K562 (cell line): ENCODE data around the gene MICOS13. TPM values are rescaled to one million over a fixed set of nuclear protein-coding genes. Genes with fewer than 3 reads are reported as not detected.

Experiments used
- ARID4B ChIP-seq: sonication (generic); formaldehyde crosslinking; IDR thresholded peaks from 2 replicates; pipeline ENCODE4 v1.8.0; 2022; ENCODE audit warnings: mild to moderate bottlenecking, missing genetic modification reagents
- ATF1 ChIP-seq, 2 experiments: fragments of 450-650 bp in 1 of 2; IDR thresholded peaks; 2 replicates each; pipeline ENCODE4 v1.6.1; 2016; ENCODE audit warnings: missing compliant biosample characterization in 1 of 2, missing genetic modification characterization in 1 of 2
- GTF3C2 ChIP-seq: IDR thresholded peaks from 3 replicates; pipeline ENCODE4 v1.6.1; 2011; ENCODE audit warnings: borderline replicate concordance, mild to moderate bottlenecking, moderate library complexity; ENCODE audit not compliant: insufficient read length; ENCODE audit errors: extremely low read depth
- HDGF ChIP-seq: fragments of 450-650 bp; IDR thresholded peaks from 2 replicates; pipeline ENCODE4 v1.6.1; 2016
- L3MBTL2 ChIP-seq: fragments of 450-650 bp; IDR thresholded peaks from 2 replicates; pipeline ENCODE4 v1.6.1; 2016; ENCODE audit warnings: mild to moderate bottlenecking, moderate library complexity
- NRF1 ChIP-seq, 2 experiments: fragments of 450-650 bp; IDR thresholded peaks in 1 of 2; conservative IDR thresholded peaks in 1 of 2; 2 replicates each; pipeline ENCODE4 v1.6.1; 2014; ENCODE audit warnings: mild to moderate bottlenecking in 2 of 2
- POLR2A ChIP-seq: fragments of 450-650 bp; conservative IDR thresholded peaks from 2 replicates; pipeline ENCODE4 v1.6.1; 2016
- POLR2G ChIP-seq: fragments of 200-400 bp; formaldehyde crosslinking; IDR thresholded peaks from 2 replicates; pipeline ENCODE4 v1.6.1; 2017; ENCODE audit warnings: low read depth, mild to moderate bottlenecking, antibody characterized with exemption, low read length, moderate library complexity
- RB1 ChIP-seq: fragments of 450-650 bp; IDR thresholded peaks from 2 replicates; pipeline ENCODE4 v1.6.1; 2017; ENCODE audit warnings: low read depth, mild to moderate bottlenecking
- STAG1 ChIP-seq: sonication (generic); formaldehyde crosslinking; IDR thresholded peaks from 2 replicates; pipeline ENCODE4 v1.5.0; 2020; ENCODE audit warnings: missing genetic modification reagents, borderline replicate concordance
- polyA plus RNA-seq, 8 experiments: library from polyadenylated mRNA; depleted of rRNA in 4 of 8; stranded (reverse) in 5 of 8; unstranded in 3 of 8; fragments of >200 nt; fragmentation: Nextera tagmentation in 2 of 8; fragmentation: Illumina TruSeq in 1 of 8; extraction: Ambion mirVana in 2 of 8; extraction: Trizol in 1 of 8; gene quantifications; 2 replicates each; pipeline versions ENCODE4 v1.2.1 to v1.2.3, GENCODE V29; 2011 to 2014; ENCODE audit warnings: inconsistent platforms in 1 of 8, missing spikeins in 1 of 8
- total RNA-seq, 7 experiments: library from RNA; depleted of rRNA in 6 of 7; stranded (reverse); fragments of >200 nt in 6 of 7; fragmentation: Illumina TruSeq in 2 of 7; extraction: Trizol in 2 of 7; gene quantifications; 2 replicates each; pipeline versions ENCODE4 v1.2.1 to v1.2.3, GENCODE V29; 2011 to 2021; ENCODE audit warnings: low replicate concordance in 1 of 7
- TF ChIP-seq, protein P1 (sequence below): sonication (generic); formaldehyde crosslinking; IDR thresholded peaks from 2 replicates; pipeline ENCODE4 v1.8.0; 2022; ENCODE audit warnings: missing genetic modification reagents, mild to moderate bottlenecking, moderate library complexity, borderline replicate concordance
- TF ChIP-seq, protein P2 (sequence below): fragments of 450-650 bp; formaldehyde crosslinking; IDR thresholded peaks from 2 replicates; pipeline ENCODE4 v1.4.0; 2020; ENCODE audit warnings: mild to moderate bottlenecking, moderate library complexity

MICOS13 gene
- total and polyA plus RNA-seq, 9 of the 15 experiments (the other 6 are each of a cell fraction or from before 2014, with no cell fraction given): 15.5 to 220 (median 49.4) TPM

DNA sequence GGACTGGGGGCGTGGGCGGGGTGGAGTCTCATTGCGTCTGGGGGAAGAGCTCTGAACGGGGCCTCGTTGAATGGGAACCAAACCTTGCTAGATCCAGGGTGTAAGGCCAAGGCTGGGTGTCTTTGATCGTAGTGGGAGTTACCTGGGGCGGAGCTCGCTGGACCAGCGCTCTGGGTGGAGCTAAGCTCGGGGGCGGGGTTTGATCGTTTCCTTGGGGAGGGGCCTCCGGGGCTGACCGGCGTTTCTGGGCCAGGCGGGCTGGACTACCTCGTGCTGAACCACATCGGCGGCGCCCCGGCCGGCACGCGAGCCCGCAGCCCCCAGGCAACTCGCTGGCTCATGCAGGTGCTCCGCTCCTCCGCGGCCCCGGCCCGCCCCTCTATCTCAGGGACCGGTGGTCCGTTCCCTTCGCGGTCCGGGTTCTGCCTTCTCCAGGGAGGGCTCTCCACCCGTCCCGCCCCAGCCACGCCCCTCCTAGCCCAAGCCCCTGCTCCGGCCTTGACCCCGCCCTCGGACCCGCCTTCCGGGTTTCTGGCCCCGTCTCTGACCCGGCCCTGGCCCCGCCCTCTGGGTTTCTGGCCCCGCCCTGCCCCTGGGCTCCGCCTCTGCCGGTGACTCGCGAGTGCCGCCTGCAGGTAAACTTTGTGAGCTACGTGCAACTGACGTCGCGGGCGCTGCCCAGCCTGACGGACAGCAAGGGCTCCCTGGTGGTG lies 6.5 kb upstream of the MICOS13 start (continued):
- TF ChIP-seq NRF1 (conservative IDR thresholded peaks at IDR 0.05 in 1 of 2, IDR thresholded peaks at IDR 0.05 in 1 of 2): peak; percentile 56 to 58
- TF ChIP-seq POLR2G: peak; percentile 81
- peak; percentile 56; the same call in 1 of the 2 replicates for TF ChIP-seq HDGF
- TF ChIP-seq, protein P1, sequence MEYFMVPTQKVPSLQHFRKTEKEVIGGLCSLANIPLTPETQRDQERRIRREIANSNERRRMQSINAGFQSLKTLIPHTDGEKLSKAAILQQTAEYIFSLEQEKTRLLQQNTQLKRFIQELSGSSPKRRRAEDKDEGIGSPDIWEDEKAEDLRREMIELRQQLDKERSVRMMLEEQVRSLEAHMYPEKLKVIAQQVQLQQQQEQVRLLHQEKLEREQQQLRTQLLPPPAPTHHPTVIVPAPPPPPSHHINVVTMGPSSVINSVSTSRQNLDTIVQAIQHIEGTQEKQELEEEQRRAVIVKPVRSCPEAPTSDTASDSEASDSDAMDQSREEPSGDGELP: peak; percentile 68; the same call in 1 of the 2 replicates
- TF ChIP-seq ATF1 (CRISPR knock-in tag; IDR thresholded peaks at IDR 0.05): peak; percentile 76
- TF ChIP-seq ATF1 (tag; IDR thresholded peaks at IDR 0.05): peak; percentile 93
- TF ChIP-seq, protein P2, sequence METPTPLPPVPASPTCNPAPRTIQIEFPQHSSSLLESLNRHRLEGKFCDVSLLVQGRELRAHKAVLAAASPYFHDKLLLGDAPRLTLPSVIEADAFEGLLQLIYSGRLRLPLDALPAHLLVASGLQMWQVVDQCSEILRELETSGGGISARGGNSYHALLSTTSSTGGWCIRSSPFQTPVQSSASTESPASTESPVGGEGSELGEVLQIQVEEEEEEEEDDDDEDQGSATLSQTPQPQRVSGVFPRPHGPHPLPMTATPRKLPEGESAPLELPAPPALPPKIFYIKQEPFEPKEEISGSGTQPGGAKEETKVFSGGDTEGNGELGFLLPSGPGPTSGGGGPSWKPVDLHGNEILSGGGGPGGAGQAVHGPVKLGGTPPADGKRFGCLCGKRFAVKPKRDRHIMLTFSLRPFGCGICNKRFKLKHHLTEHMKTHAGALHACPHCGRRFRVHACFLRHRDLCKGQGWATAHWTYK (CRISPR knock-in tag): peak; percentile 52; the same call in 1 of the 2 replicates
- no peak for TF ChIP-seq STAG1 (CRISPR knock-in tag)
- peak; percentile 47; the same call in 1 of the 2 replicates for TF ChIP-seq RB1
- TF ChIP-seq GTF3C2: peak; percentile 59
- peak; percentile 88 for TF ChIP-seq L3MBTL2
- peak; percentile 78 for TF ChIP-seq ARID4B
- TF ChIP-seq POLR2A: peak; percentile 80
- TF ChIP-seq, all 486 proteins: peak for 77
